Measurements from ENCODE around the gene OR6Q1. TPM values are rescaled to one million over a fixed set of nuclear protein-coding genes. Genes with fewer than 3 reads are reported as not detected.

Gene OR6Q1
- total RNA-seq, 6 experiments from 2014 or later = not detected

- Histone ChIP-seq H3K27me3 (no peaks in the 10 kb centered on the region), H3K9me3 (no peaks in the 10 kb centered on the region), H3K27ac (no peak overlapping the region), H3K36me3 (no peaks in the 10 kb centered on the region), H3K4me1 (no peaks in the 10 kb centered on the region), H3K4me3 (no peak overlapping the region)
- DNase-seq (no peak), ATAC-seq (peak in 1 of 4 donors; percentile 18)
- intact Hi-C loops (cut with DNase I) = no loop called here
- WGBS (ENCODE audit: insufficient coverage, low coverage, low lambda C conversion rate, missing lambda C conversion rate) = 16% methylated on average over 5 of the region's 6 CpGs
- TF ChIP-seq POLR2A (IDR thresholded peaks at IDR 0.05) (no peak), CTCF (IDR thresholded peaks at IDR 0.05) (no peak)
These were observed 30.4 kb downstream of the OR6Q1 start for GRCh38 chr11:58060939-58061672.

- TF ChIP-seq POLR2A (IDR thresholded peaks at IDR 0.05) = no peak
- no peak for TF ChIP-seq CTCF (IDR thresholded peaks at IDR 0.05)
- 40% methylated on average over 6 of the region's 6 CpGs for WGBS (ENCODE audit: insufficient coverage, low coverage, low lambda C conversion rate, missing lambda C conversion rate)
- H3K4me1 ChIP-seq = no peaks in the 10 kb centered on the region
- no peaks in the 10 kb centered on the region for H3K27me3 ChIP-seq
- no peaks in the 10 kb centered on the region for H3K9me3 ChIP-seq
- H3K36me3 ChIP-seq = no peaks in the 10 kb centered on the region
- ATAC-seq = no peak
- H3K4me3 ChIP-seq = no peak overlapping the region
- intact Hi-C loops (cut with DNase I) = no loop called here
- no peak for DNase-seq
- H3K27ac ChIP-seq = no peak overlapping the region
These were observed 31.1 kb downstream of the OR6Q1 start for GRCh38 chr11:58061813-58062212.

GRCh38 chr11:58067685-58068084 lies 36.9 kb downstream of the OR6Q1 start:
- 17% methylated on average over 1 of the region's 5 CpGs for WGBS (ENCODE audit: insufficient coverage, low coverage, low lambda C conversion rate, missing lambda C conversion rate)
- H3K4me3 ChIP-seq = no peak overlapping the region
- H3K27me3 ChIP-seq = no peaks in the 10 kb centered on the region
- no peak overlapping the region for H3K27ac ChIP-seq
- intact Hi-C loops (cut with DNase I) = no loop called here
- no peaks in the 10 kb centered on the region for H3K9me3 ChIP-seq
- H3K36me3 ChIP-seq = no peaks in the 10 kb centered on the region
- no peak for DNase-seq
- TF ChIP-seq POLR2A (IDR thresholded peaks at IDR 0.05) (no peak), CTCF (IDR thresholded peaks at IDR 0.05) (no peak)
- H3K4me1 ChIP-seq = no peaks in the 10 kb centered on the region
- no peak for ATAC-seq

GRCh38 chr11:58068655-58069054 lies 37.9 kb downstream of the OR6Q1 start:
- TF ChIP-seq POLR2A (IDR thresholded peaks at IDR 0.05) = no peak
- TF ChIP-seq CTCF (IDR thresholded peaks at IDR 0.05) = no peak
- intact Hi-C loops (cut with DNase I) = no loop called here
- H3K27me3 ChIP-seq = no peaks in the 10 kb centered on the region
- no peaks in the 10 kb centered on the region for H3K9me3 ChIP-seq
- H3K27ac ChIP-seq = no peak overlapping the region
- H3K4me3 ChIP-seq = no peak overlapping the region
- ATAC-seq = no peak
- no peaks in the 10 kb centered on the region for H3K4me1 ChIP-seq
- DNase-seq = no peak
- H3K36me3 ChIP-seq = no peaks in the 10 kb centered on the region
- WGBS (ENCODE audit: insufficient coverage, low coverage, low lambda C conversion rate, missing lambda C conversion rate) = 67% methylated on average over 5 of the region's 6 CpGs
